ENCODE results near the gene SEMA4D.

The SEMA4D gene

GRCh38 chr9:89427621-89428221 is 70.2 kb downstream of the SEMA4D start:
- no peak for DNase-seq

- no peak for DNase-seq
Measured at GRCh38 chr9:89426384-89426961, 71.4 kb downstream of the SEMA4D start.

- no peak for DNase-seq
Measured at GRCh38 chr9:89425921-89426383, 72.0 kb downstream of the SEMA4D start.

GRCh38 chr9:89425024-89425805 is 72.7 kb downstream of the SEMA4D start:
- no peak for DNase-seq

GRCh38 chr9:89422151-89422975 is 75.5 kb downstream of the SEMA4D start:
- no peak for DNase-seq

GRCh38 chr9:89421595-89421994 is 76.3 kb downstream of the SEMA4D start:
- DNase-seq: no peak

- DNase-seq: no peak
Measured at GRCh38 chr9:89420397-89421178, 77.3 kb downstream of the SEMA4D start.

GRCh38 chr9:89419978-89420394 is 77.9 kb downstream of the SEMA4D start:
- DNase-seq: no peak

- DNase-seq: no peak
Measured at GRCh38 chr9:89418882-89419640, 78.9 kb downstream of the SEMA4D start.

- DNase-seq: peak; percentile 15
Measured at GRCh38 chr9:89418474-89418845, 79.5 kb downstream of the SEMA4D start.

GRCh38 chr9:89417832-89418473 is 80.0 kb downstream of the SEMA4D start:
- DNase-seq: no peak

- DNase-seq: no peak
Measured at GRCh38 chr9:89414670-89415324, 83.1 kb downstream of the SEMA4D start.

GRCh38 chr9:89413963-89414638 is 83.8 kb downstream of the SEMA4D start:
- DNase-seq: peak; percentile 28

- no peak for DNase-seq
Measured at GRCh38 chr9:89412951-89413350, 85.0 kb downstream of the SEMA4D start.

- DNase-seq: no peak
Measured at GRCh38 chr9:89412541-89412940, 85.4 kb downstream of the SEMA4D start.

GRCh38 chr9:89411759-89412158 is 86.2 kb downstream of the SEMA4D start:
- no peak for DNase-seq

GRCh38 chr9:89410641-89411350 is 87.1 kb downstream of the SEMA4D start:
- no peak for DNase-seq

GRCh38 chr9:89410022-89410421 is 87.9 kb downstream of the SEMA4D start:
- no peak for DNase-seq

GRCh38 chr9:89409466-89409865 is 88.4 kb downstream of the SEMA4D start:
- no peak for DNase-seq

All from NCI-H1092 treated with DMSO at 0.1 percent for 48 hours (cell line).